K562 (cell line): ENCODE measurements around the gene AVPI1. TPM values are rescaled to one million over a fixed set of nuclear protein-coding genes. Genes with fewer than 3 reads are reported as not detected.
A peak's percentile ranks its signal among the peaks of the same experiment; 100 is the strongest.

Experiments
- CREB1 ChIP-seq, 2 experiments: sonication (generic) in 1 of 2; formaldehyde crosslinking in 1 of 2; IDR thresholded peaks; 2 replicates each; pipeline versions ENCODE4 v1.6.1 to v1.8.0; 2012 to 2022; ENCODE audit warnings: inconsistent platforms in 1 of 2, mild to moderate bottlenecking in 1 of 2, missing genetic modification reagents in 1 of 2, moderate library complexity in 1 of 2
- HLTF ChIP-seq: fragments of 450-650 bp; IDR thresholded peaks from 2 replicates; pipeline ENCODE4 v1.6.1; 2016
- JUND ChIP-seq, 2 experiments: IDR thresholded peaks; 2 replicates in 1 of 2; 3 replicates in 1 of 2; pipeline ENCODE4 v1.6.1; 2011; ENCODE audit warnings: borderline replicate concordance in 2 of 2, low read depth in 2 of 2, low read length in 2 of 2, improper control_type of control experiment in 1 of 2, missing biosample characterization in 1 of 2, missing genetic modification characterization in 1 of 2, missing genetic modification reagents in 1 of 2
- NR1H2 ChIP-seq: sonication (generic); formaldehyde crosslinking; IDR thresholded peaks from 2 replicates; pipeline ENCODE4 v1.4.0; 2020; ENCODE audit warnings: mild to moderate bottlenecking, missing genetic modification reagents
- NR2C1 ChIP-seq, 2 experiments: fragments of 450-650 bp; IDR thresholded peaks; 2 replicates each; pipeline ENCODE4 v1.6.1; 2017; ENCODE audit warnings: mild to moderate bottlenecking in 2 of 2, antibody characterized with exemption in 1 of 2, inconsistent platforms in 1 of 2, missing compliant biosample characterization in 1 of 2, missing genetic modification characterization in 1 of 2
- RBBP5 ChIP-seq: fragments of 200-600 bp; sonication (generic); IDR thresholded peaks from 2 replicates; pipeline ENCODE4 v1.6.1; 2012; ENCODE audit warnings: borderline replicate concordance, mild to moderate bottlenecking, low read length, control low read depth, inconsistent platforms; ENCODE audit not compliant: insufficient read depth, poor library complexity, severe bottlenecking
- RREB1 ChIP-seq: fragments of 250-450 bp; sonication (Bioruptor Pico); IDR thresholded peaks from 2 replicates; pipeline ENCODE4 v1.4.0; 2020
- SMAD4 ChIP-seq: fragments of 250-450 bp; sonication (Bioruptor Pico); conservative IDR thresholded peaks from 2 replicates; pipeline ENCODE4 v1.8.0; 2021; ENCODE audit warnings: inconsistent platforms, mild to moderate bottlenecking, moderate library complexity
- SMARCB1 ChIP-seq: IDR thresholded peaks from 2 replicates; pipeline ENCODE4 v1.6.1; 2011; ENCODE audit warnings: improper control_type of control experiment, low read depth; ENCODE audit not compliant: insufficient read length
- TAF1 ChIP-seq: IDR thresholded peaks from 2 replicates; pipeline ENCODE4 v1.6.1; 2011; ENCODE audit warnings: mild to moderate bottlenecking, low read length, moderate library complexity; ENCODE audit not compliant: insufficient read depth, control insufficient read depth, severe bottlenecking; ENCODE audit errors: extremely low read depth
- ZNF165 ChIP-seq: fragments of 250-450 bp; sonication (Bioruptor Pico); IDR thresholded peaks from 2 replicates; pipeline ENCODE4 v1.4.0; 2020; ENCODE audit warnings: borderline replicate concordance
- ZNF175 ChIP-seq: fragments of 200-800 bp; sonication (Bioruptor generic); IDR thresholded peaks from 2 replicates; pipeline ENCODE4 v1.6.1; 2016; ENCODE audit warnings: low read depth, mild to moderate bottlenecking, missing genetic modification characterization, missing compliant biosample characterization
- ZNF224 ChIP-seq: sonication (generic); formaldehyde crosslinking; IDR thresholded peaks from 2 replicates; pipeline ENCODE4 v1.8.0; 2022; ENCODE audit warnings: mild to moderate bottlenecking, missing genetic modification reagents
- ZNF384 ChIP-seq: IDR thresholded peaks from 2 replicates; pipeline ENCODE4 v1.6.1; 2012; ENCODE audit warnings: low read depth, low read length, improper control_type of control experiment
- ZNF444 ChIP-seq: fragments of 250-450 bp; sonication (Bioruptor Pico); IDR thresholded peaks from 2 replicates; pipeline ENCODE4 v1.4.0; 2020; ENCODE audit warnings: mild to moderate bottlenecking, moderate library complexity
- polyA plus RNA-seq, 8 experiments: library from polyadenylated mRNA; depleted of rRNA in 4 of 8; stranded (reverse) in 5 of 8; unstranded in 3 of 8; fragments of >200 nt; fragmentation: Nextera tagmentation in 2 of 8; fragmentation: Illumina TruSeq in 1 of 8; extraction: Ambion mirVana in 2 of 8; extraction: Trizol in 1 of 8; gene quantifications; 2 replicates each; pipeline versions ENCODE4 v1.2.1 to v1.2.3, GENCODE V29; 2011 to 2014; ENCODE audit warnings: inconsistent platforms in 1 of 8, missing spikeins in 1 of 8
- total RNA-seq, 7 experiments: library from RNA; depleted of rRNA in 6 of 7; stranded (reverse); fragments of >200 nt in 6 of 7; fragmentation: Illumina TruSeq in 2 of 7; extraction: Trizol in 2 of 7; gene quantifications; 2 replicates each; pipeline versions ENCODE4 v1.2.1 to v1.2.3, GENCODE V29; 2011 to 2021; ENCODE audit warnings: low replicate concordance in 1 of 7
- TF ChIP-seq, protein P1 (sequence below): fragments of 450-650 bp; formaldehyde crosslinking; IDR thresholded peaks from 2 replicates; pipeline ENCODE4 v1.4.0; 2022; ENCODE audit warnings: mild to moderate bottlenecking, moderate library complexity
- TF ChIP-seq, protein P2 (sequence below): sonication (generic); formaldehyde crosslinking; IDR thresholded peaks from 2 replicates; pipeline ENCODE4 v1.8.1; 2023; ENCODE audit warnings: mild to moderate bottlenecking, missing genetic modification reagents, moderate library complexity
- TF ChIP-seq, protein P3 (sequence below): sonication (generic); formaldehyde crosslinking; IDR thresholded peaks from 2 replicates; pipeline ENCODE4 v1.9.0; 2022; ENCODE audit warnings: mild to moderate bottlenecking, missing genetic modification reagents

AVPI1 gene
- total and polyA plus RNA-seq, 9 of the 15 experiments (the other 6 are each of a cell fraction or from before 2014, with no cell fraction given), result 0.90 to 10.4 (median 7.4) TPM

GRCh38 chr10:97689559-97690020 lies 2.5 kb upstream of the AVPI1 start (continued):
- TF ChIP-seq, protein P1, sequence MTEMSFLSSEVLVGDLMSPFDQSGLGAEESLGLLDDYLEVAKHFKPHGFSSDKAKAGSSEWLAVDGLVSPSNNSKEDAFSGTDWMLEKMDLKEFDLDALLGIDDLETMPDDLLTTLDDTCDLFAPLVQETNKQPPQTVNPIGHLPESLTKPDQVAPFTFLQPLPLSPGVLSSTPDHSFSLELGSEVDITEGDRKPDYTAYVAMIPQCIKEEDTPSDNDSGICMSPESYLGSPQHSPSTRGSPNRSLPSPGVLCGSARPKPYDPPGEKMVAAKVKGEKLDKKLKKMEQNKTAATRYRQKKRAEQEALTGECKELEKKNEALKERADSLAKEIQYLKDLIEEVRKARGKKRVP (CRISPR knock-in tag), result peak; percentile 62; the same call in 1 of the 2 replicates
- no peak for TF ChIP-seq CREB1 (IDR thresholded peaks at IDR 0.05)
- no peak for TF ChIP-seq CREB1 (CRISPR knock-in tag; IDR thresholded peaks at IDR 0.05)
- 0 out of 2 replicates have a peak, but pooled peaks have one; percentile 63 for TF ChIP-seq ZNF165 (CRISPR knock-in tag)
- TF ChIP-seq, protein P2, sequence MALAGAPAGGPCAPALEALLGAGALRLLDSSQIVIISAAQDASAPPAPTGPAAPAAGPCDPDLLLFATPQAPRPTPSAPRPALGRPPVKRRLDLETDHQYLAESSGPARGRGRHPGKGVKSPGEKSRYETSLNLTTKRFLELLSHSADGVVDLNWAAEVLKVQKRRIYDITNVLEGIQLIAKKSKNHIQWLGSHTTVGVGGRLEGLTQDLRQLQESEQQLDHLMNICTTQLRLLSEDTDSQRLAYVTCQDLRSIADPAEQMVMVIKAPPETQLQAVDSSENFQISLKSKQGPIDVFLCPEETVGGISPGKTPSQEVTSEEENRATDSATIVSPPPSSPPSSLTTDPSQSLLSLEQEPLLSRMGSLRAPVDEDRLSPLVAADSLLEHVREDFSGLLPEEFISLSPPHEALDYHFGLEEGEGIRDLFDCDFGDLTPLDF (CRISPR knock-in tag), result no peak
- TF ChIP-seq ZNF444 (CRISPR knock-in tag), result no peak
- TF ChIP-seq NR1H2 (CRISPR knock-in tag), result no peak
- TF ChIP-seq, protein P3, sequence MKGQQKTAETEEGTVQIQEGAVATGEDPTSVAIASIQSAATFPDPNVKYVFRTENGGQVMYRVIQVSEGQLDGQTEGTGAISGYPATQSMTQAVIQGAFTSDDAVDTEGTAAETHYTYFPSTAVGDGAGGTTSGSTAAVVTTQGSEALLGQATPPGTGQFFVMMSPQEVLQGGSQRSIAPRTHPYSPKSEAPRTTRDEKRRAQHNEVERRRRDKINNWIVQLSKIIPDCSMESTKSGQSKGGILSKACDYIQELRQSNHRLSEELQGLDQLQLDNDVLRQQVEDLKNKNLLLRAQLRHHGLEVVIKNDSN (CRISPR knock-in tag), result peak; percentile 71
- no peak for TF ChIP-seq HLTF
- no peak for TF ChIP-seq RREB1 (CRISPR knock-in tag)
- 0 out of 2 replicates have a peak, but pooled peaks have one; percentile 46 for TF ChIP-seq JUND (IDR thresholded peaks at IDR 0.05; ENCODE audit: borderline replicate concordance, low read depth, low read length)
- TF ChIP-seq JUND (tag; IDR thresholded peaks at IDR 0.05; ENCODE audit: borderline replicate concordance, low read depth, low read length), result peak; percentile 52; the same call in 1 of the 3 replicates
- TF ChIP-seq ZNF224 (CRISPR knock-in tag), result no peak
- TF ChIP-seq SMARCB1, result no peak
- peak; percentile 53; the same call in 1 of the 2 replicates for TF ChIP-seq SMAD4 (CRISPR knock-in tag)
- no peak for TF ChIP-seq ZNF384
- 0 out of 2 replicates have a peak, but pooled peaks have one; percentile 42 for TF ChIP-seq ZNF175
- TF ChIP-seq NR2C1 (IDR thresholded peaks at IDR 0.05), result no peak
- TF ChIP-seq NR2C1 (tag; IDR thresholded peaks at IDR 0.05), result peak; percentile 64; the same call in 1 of the 2 replicates
- no peak for TF ChIP-seq RBBP5
- TF ChIP-seq TAF1, result no peak
